T-helper 1 cell (primary cell): ENCODE measurements around the gene ZNF521.
"Not testable (repeated sequence)": the region's sequence is repeated elsewhere in the genome, so short reads cannot be mapped to it uniquely, and the experiment has no call there.

Experiments used
- DNase-seq, 5 donors: peaks; one replicate each; pipeline ENCODE4 v3.0.0-alpha.2; 2012 to 2020

Gene ZNF521

GRCh38 chr18:25067275-25068025, 284.5 kb downstream of the ZNF521 start:
- DNase-seq, result no peak

DNA sequence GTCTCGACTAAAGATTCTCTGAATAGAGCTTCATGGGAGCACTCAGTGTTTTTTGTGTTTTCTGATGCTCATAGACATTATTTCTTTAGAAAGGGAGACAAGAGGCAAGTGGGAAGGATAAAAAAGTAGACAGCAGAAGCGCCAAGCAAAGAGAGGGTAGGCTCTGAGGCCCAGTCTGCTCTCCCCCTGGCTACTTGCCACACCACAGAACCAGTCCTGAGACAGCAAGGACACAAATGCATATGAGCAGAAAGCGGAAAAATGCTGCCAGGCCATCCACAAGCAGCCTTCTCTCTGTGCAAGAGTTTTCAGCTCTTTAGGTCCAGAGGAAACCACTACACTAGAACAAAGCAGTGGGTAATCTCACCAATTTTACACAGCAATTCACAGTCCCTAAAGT, 285.4 kb downstream of the ZNF521 start:
- no peak for DNase-seq

DNA sequence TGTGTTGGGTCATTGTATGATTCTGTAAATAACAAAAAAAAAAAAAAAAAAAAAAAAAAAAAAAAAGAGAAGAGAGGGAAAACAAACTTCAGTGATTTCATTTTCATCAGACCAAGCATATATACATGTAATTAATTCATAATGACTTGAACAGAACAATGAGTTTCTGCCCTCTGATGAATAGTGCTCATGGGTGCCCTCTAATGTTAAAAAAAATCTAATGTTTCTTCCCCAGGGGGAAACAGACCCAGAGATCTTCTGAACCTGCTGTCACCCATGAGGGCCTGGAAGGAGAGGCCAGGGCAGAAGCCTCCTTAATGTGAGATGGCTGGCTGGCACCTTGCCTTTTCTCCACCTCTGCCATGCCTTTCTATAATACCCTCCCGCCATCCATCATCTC, 289.2 kb downstream of the ZNF521 start:
- no peak for DNase-seq

GRCh38 chr18:25061395-25061794, 290.6 kb downstream of the ZNF521 start:
- no peak for DNase-seq

DNA sequence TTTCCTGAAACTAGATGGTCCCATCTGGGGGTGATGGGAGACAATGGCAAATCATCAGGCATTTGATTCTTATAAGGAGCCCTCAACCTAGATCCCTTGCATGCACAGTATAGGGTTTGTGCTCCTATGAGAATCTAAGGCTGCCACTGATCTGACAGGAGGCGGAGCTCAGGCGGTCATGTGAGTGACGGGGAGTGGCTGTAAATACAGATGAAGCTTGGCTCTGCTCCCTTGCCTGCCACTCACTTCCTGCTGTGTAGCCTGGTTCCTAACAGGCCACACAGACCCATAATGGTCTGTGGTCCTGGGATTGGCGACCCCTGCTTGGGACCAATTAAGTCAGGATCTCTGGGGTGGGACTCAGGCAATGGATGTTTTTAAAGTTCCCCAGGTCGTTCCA, 293.4 kb downstream of the ZNF521 start:
- no peak for DNase-seq

DNA sequence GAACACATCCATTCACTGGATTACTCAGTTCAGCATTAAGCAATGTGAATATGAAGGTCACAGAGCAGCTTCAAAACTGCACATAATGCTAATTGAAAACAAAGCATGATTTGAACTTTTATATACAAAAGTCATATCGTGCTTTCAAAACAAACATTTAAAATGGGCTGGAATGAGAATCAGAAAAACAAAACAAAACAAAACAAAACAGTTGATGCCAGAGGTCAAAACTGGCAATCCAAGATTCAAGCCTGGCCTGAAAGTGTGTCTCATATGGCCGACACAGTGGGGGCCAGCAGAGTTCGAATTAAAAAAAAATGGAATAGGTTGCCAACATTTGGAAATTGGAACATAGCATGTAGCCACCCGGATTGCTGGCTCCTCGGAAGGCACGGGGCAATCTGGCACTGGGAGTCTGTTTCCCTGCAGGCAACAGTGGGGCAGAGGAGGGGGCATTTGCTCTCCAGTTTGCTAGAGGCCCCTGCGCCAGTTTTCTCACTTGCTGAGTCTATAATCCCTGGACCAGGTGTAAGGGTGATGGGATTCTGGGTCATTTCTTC, 294.4 kb downstream of the ZNF521 start:
- no peak for DNase-seq

DNA sequence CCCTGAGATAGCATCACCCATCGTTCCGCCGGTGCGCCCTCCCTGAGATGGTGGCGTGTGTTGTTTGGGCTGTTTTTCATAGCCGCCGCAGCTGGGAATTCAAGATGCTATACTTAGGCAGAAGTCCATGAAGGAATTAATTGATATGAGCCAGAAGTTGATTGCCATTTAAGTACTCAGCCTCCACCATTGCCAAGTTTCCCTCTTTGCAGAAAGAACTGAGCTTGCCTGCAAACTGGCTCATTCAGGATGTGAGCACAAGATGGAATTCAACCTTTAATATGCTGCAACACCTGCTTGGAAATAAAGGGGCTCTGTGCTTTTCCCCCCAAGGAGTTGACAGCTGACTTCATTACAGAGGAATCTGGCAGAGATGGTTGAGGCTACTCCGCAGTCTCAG, 295.5 kb downstream of the ZNF521 start:
- DNase-seq, result no peak

- no peak for DNase-seq
Observed at GRCh38 chr18:25055076-25055475, 296.9 kb downstream of the ZNF521 start.

- no peak for DNase-seq
Observed at GRCh38 chr18:25053466-25053865, 298.5 kb downstream of the ZNF521 start.

GRCh38 chr18:25052511-25052921, 299.4 kb downstream of the ZNF521 start:
- DNase-seq, result no peak

GRCh38 chr18:25050605-25051004, 301.4 kb downstream of the ZNF521 start:
- DNase-seq, result no peak

DNA sequence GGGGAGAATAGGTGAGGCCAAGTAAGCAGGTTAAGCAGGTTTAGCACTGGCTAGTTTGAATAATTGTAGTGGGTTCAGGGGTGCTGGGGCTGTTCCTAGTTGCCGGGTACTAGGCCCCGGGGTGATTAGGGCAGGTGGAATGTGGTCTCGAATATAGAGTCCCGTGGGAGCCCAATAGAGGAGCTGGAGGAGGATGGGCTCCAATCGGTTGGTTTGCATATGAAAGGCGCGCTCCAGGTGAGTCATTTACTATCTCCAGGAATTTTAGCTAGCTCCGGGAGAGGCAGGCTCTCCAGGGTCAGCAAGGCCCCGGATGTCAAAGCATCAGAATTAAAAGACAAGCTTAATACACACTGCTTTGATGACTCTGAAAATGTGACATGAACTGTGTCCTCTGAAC, 304.0 kb downstream of the ZNF521 start:
- no peak for DNase-seq

- DNase-seq, result no peak
Observed at GRCh38 chr18:25047421-25047820, 304.5 kb downstream of the ZNF521 start.

GRCh38 chr18:25044694-25045093, 307.3 kb downstream of the ZNF521 start:
- DNase-seq, result no peak

GRCh38 chr18:25043104-25043503, 308.9 kb downstream of the ZNF521 start:
- DNase-seq, result no peak

DNA sequence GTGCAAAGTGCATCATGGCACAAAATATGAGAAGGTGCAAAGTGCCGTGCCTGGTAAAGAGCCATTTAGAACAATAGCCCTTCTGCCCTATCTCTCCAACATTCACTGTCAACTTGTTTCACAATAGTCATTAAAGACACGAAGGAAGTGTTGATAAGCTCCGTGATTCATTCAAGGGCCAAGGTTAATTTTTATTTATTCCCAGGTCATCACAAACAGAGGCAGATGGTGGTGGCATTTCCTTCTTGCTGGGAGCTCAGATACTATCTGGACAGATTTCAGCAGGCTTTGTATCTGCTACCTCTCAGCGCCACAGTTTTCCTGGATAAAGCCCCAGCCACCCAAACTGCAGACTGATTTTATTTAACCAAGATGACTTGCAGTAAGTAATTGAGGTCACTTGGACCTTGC, 309.3 kb downstream of the ZNF521 start:
- DNase-seq, result no peak

DNA sequence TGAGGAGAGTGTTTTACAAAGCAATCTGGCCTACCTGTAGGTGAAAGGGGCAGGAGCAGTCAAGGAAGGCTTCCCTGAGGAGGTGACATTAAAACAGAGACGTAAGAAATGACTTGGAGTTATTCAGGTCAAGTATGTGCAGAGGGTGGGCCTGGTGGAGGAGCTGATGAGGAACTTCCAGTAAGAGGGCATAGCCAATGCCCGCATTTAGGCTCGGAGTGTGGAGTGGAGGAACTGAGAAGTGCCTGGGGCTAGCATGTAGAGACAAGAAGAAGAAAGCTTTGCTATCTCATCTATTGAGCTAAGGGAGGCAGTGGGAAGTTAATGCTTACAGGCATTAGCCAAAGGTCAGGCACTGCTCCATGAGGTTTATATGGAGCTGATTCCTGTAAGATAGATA, 312.2 kb downstream of the ZNF521 start:
- DNase-seq, result no peak

- DNase-seq, result no peak
Observed at GRCh38 chr18:25038261-25038660, 313.7 kb downstream of the ZNF521 start.

- DNase-seq, result no peak
Observed at GRCh38 chr18:25033747-25034471, 318.1 kb downstream of the ZNF521 start.

- not testable (repeated sequence) for DNase-seq
Observed at GRCh38 chr18:25033175-25033574, 318.8 kb downstream of the ZNF521 start.

GRCh38 chr18:25029802-25030201, 322.2 kb downstream of the ZNF521 start:
- no peak for DNase-seq

DNA sequence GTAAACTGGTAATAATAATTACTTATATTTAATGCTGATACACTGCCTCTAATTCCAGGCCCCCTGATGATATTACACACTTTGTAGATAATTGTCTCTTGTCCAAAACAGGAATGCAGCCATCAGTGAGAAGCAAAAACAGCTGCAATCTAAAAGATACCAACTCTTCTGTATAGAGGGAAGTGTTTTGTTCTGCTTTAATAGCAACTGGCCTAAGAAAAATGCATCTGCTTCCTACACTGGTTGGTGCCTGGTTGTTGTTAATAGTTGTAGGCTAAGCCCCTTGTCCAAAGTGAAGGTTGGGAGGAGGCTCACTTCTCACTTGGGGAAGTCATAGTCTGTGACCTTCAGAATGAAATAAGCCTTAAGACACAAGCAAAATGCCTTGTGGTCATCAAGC, 332.0 kb downstream of the ZNF521 start:
- no peak for DNase-seq

DNA sequence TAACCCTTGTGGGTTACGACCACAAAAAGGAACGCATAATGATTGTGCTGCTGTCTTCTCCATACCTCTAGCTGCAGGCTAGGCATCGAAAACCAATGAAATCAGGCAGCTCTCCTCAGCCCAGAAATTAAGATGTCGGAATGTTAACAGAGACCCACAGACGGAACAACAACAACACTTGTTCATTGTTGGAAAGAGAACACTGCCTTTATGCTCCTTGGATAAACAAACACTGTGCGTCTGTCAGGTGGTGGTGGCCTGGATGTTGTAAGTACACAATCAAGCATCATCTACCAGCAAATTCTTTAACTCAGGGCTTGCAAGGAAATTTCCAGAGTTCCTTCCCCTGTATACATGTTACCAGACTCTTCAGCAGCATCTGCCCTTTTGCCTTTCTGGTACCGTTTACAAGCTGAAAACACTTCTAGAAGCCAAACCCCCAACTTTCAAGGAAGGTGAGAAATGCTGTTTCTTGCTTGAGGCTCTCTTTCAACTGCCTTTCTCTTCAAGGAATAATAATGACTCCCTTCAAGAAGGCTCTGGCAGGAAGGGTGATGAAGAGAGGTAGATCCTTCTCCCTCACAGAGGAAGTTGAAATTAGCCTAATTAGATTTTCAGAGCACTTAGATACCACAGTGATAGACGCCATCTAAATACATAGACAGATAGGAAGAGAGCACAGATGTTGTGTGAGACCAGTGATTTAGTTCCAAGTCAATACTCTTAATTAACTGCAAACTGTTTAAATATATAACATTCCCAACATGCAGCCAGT, 332.7 kb downstream of the ZNF521 start:
- DNase-seq, result no peak
